Measurements from ENCODE around the gene EPHA1.

The EPHA1 gene

DNA sequence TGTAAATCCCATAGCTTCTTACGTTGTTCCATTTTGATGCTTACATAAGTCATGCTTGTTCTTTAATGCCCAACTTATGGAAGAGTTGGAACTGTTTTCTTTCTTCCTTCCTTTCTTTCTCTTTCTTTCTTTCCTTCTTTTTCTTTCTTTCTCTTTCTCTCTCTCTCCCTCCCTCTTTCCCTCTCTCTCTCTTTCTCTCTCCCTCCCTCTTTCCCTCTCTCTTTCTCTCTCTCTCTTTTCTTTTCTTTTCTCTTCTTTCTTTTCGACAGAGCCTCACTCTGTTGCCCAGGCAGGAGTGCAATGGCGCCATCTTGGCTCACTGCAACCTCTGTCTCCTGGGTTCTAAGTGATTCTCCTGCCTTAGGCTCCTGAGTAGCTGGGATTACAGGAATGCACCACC is 65.1 kb downstream of the EPHA1 start:
- no peak for DNase-seq

DNA sequence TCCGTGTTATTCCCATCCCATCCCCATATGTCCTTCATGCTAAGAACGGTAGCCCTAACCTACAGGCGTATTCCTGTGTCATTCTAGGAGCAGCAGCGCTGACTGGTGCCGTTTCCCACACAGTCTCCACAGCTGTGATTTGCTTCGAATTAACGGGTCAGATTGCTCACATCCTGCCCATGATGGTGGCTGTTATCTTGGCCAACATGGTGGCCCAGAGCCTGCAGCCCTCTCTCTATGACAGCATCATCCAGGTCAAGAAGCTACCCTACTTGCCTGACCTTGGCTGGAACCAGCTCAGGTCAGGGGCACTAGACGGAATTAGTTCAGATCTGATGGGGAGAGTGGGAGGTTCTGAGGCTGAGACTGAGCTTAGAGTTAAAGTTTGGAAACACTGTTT is 66.8 kb downstream of the EPHA1 start:
- DNase-seq = no peak
